Keratinocyte (primary cell): ENCODE data around the gene FOXF2. TPM values are rescaled to one million over a fixed set of nuclear protein-coding genes. Genes with fewer than 3 reads are reported as not detected.

Experiments used
- DNase-seq: peaks from one replicate; pipeline ENCODE4 v3.0.0-alpha.2; 2011; ENCODE audit warnings: low read depth, missing footprints, low spot score
- FAIRE-seq: peaks from 2 replicates; lab custom pipeline; 2011; peaks lifted over from hg19 to GRCh38; lab: Jason Lieb, UNC
- H2AFZ ChIP-seq: 2 replicates; pipeline ENCODE4 v1.6.0; 2012; ENCODE audit warnings: low read length, control low read depth, inconsistent platforms; ENCODE audit not compliant: control insufficient read depth
- H3K27ac ChIP-seq: 2 replicates; pipeline ENCODE4 v1.5.1; 2011; ENCODE audit warnings: low read length; ENCODE audit not compliant: control insufficient read depth, insufficient read depth
- H3K27me3 ChIP-seq: 3 replicates; pipeline ENCODE4 v1.6.0; 2011; ENCODE audit warnings: low read length; ENCODE audit not compliant: control insufficient read depth, insufficient read depth; ENCODE audit errors: extremely low read depth
- H3K36me3 ChIP-seq, 2 experiments: 2 replicates in 1 of 2; 3 replicates in 1 of 2; pipeline ENCODE4 v1.5.1; 2011; ENCODE audit warnings: low read length in 2 of 2, mild to moderate bottlenecking in 1 of 2; ENCODE audit not compliant: control insufficient read depth in 2 of 2, insufficient read depth in 2 of 2; ENCODE audit errors: extremely low read depth in 1 of 2
- H3K4me1 ChIP-seq: 3 replicates; pipeline ENCODE4 v1.5.1; 2011; ENCODE audit warnings: low read length; ENCODE audit not compliant: control insufficient read depth, insufficient read depth; ENCODE audit errors: extremely low read depth
- H3K4me2 ChIP-seq: 3 replicates; pipeline ENCODE4 v1.6.0; 2011; ENCODE audit warnings: low read depth, low read length; ENCODE audit not compliant: control insufficient read depth, insufficient read depth; ENCODE audit errors: extremely low read depth
- H3K4me3 ChIP-seq, 3 experiments: fragments of 200-600 bp in 1 of 3; sonication (generic) in 1 of 3; 2 replicates in 2 of 3; 3 replicates in 1 of 3; pipeline ENCODE4 v1.5.1; 2011 to 2016; ENCODE audit warnings: low read length in 3 of 3, mild to moderate bottlenecking in 3 of 3, control low read depth in 2 of 3, inconsistent platforms in 1 of 3, low read depth in 1 of 3, mixed read lengths in 1 of 3, mixed run types in 1 of 3, moderate library complexity in 1 of 3; ENCODE audit not compliant: control insufficient read depth in 2 of 3, insufficient read depth in 2 of 3; ENCODE audit errors: extremely low read depth in 1 of 3
- H3K79me2 ChIP-seq: 2 replicates; pipeline ENCODE4 v1.6.0; 2012; ENCODE audit warnings: low read length; ENCODE audit not compliant: control insufficient read depth, insufficient read depth
- H3K9ac ChIP-seq: 3 replicates; pipeline ENCODE4 v1.6.0; 2011; ENCODE audit warnings: low read length; ENCODE audit not compliant: control insufficient read depth, insufficient read depth; ENCODE audit errors: extremely low read depth
- H3K9me1 ChIP-seq: 3 replicates; pipeline ENCODE4 v1.6.0; 2011; ENCODE audit warnings: low read length; ENCODE audit not compliant: control insufficient read depth, insufficient read depth; ENCODE audit errors: extremely low read depth
- H3K9me3 ChIP-seq: 2 replicates; pipeline ENCODE4 v1.5.1; 2012; ENCODE audit warnings: low read depth, low read length; ENCODE audit not compliant: control insufficient read depth
- H4K20me1 ChIP-seq: 3 replicates; pipeline ENCODE4 v1.6.0; 2011; ENCODE audit warnings: low read length; ENCODE audit not compliant: control insufficient read depth, insufficient read depth; ENCODE audit errors: extremely low read depth
- CTCF ChIP-seq, 3 experiments: IDR thresholded peaks in 1 of 3; conservative IDR thresholded peaks in 1 of 3; optimal IDR thresholded peaks in 1 of 3; 2 replicates in 2 of 3; 3 replicates in 1 of 3; pipeline versions ENCODE3 to v1.5.1; 2011; ENCODE audit warnings: low read length in 3 of 3, mild to moderate bottlenecking in 3 of 3, moderate library complexity in 2 of 3, control low read depth in 1 of 3, inconsistent platforms in 1 of 3; ENCODE audit not compliant: insufficient read depth in 2 of 3; ENCODE audit errors: extremely low read depth in 1 of 3
- EZH2 ChIP-seq: IDR thresholded peaks from one replicate; pipeline ENCODE4 v1.6.1; 2012; ENCODE audit warnings: inconsistent platforms, mild to moderate bottlenecking, low read length, moderate library complexity
- dilution Hi-C: fragments of 300-500 bp; cut with MboI; formaldehyde crosslinking; loops from one replicate; pipeline ENCODE4 v1.7.0; 2020; ENCODE audit warnings: low sequenced_read_pairs; ENCODE audit not compliant: extremely low pct_ligation_motif_present
- polyA plus RNA-seq, 5 experiments: library from polyadenylated mRNA; depleted of rRNA in 3 of 5; stranded (reverse) in 3 of 5; stranded (forward) in 1 of 5; unstranded in 1 of 5; fragments of >200 nt; gene quantifications; 1 replicate in 1 of 5; 2 replicates in 3 of 5; 3 replicates in 1 of 5; pipeline versions ENCODE4 v1.2.1 to v1.2.3, GENCODE V29; 2011 to 2012; ENCODE audit warnings: missing spikeins in 2 of 5, low read depth in 1 of 5, low replicate concordance in 1 of 5

Gene FOXF2
- polyA plus RNA-seq, 1 donor (not counting 4 experiments of a cell fraction or from before 2014, with no cell fraction given): 0.34 TPM

- FAIRE-seq (no peak), DNase-seq (no peak)
- Histone ChIP-seq H3K4me2 (no peak overlapping the region), H3K27ac (no peak overlapping the region), H2AFZ (no peak overlapping the region), H3K27me3 (peaks cover 1% of the 10 kb centered on the region), H3K9me3 (no peaks in the 10 kb centered on the region), H3K9me1 (no peaks in the 10 kb centered on the region), H3K4me3 (no peak overlapping the region), H3K36me3 (no peaks in the 10 kb centered on the region), H3K4me1 (no peaks in the 10 kb centered on the region), H3K9ac (no peak overlapping the region), H3K79me2 (no peaks in the 10 kb centered on the region), H4K20me1 (no peaks in the 10 kb centered on the region)
- no peak for TF ChIP-seq CTCF (optimal IDR thresholded peaks at IDR 0.05 in 1 of 3, IDR thresholded peaks at IDR 0.05 in 1 of 3, conservative IDR thresholded peaks at IDR 0.05 in 1 of 3; ENCODE audit: extremely low read depth in 1 of 3, insufficient read depth in 2 of 3, low read length in 3 of 3)
- no peak for TF ChIP-seq EZH2
- dilution Hi-C loops: no loop called here
These were observed 29.3 kb downstream of the FOXF2 start for GRCh38 chr6:1418471-1419191.

- DNase-seq: no peak
- H3K9me1 ChIP-seq: no peaks in the 10 kb centered on the region
- no peak overlapping the region for H3K4me3 ChIP-seq
- TF ChIP-seq CTCF (optimal IDR thresholded peaks at IDR 0.05 in 1 of 3, IDR thresholded peaks at IDR 0.05 in 1 of 3, conservative IDR thresholded peaks at IDR 0.05 in 1 of 3; ENCODE audit: extremely low read depth in 1 of 3, insufficient read depth in 2 of 3, low read length in 3 of 3) (no peak), EZH2 (no peak)
- H3K9ac ChIP-seq: no peak overlapping the region
- H3K4me1 ChIP-seq: no peaks in the 10 kb centered on the region
- no peaks in the 10 kb centered on the region for H3K79me2 ChIP-seq
- no peak overlapping the region for H3K27ac ChIP-seq
- no peak for FAIRE-seq
- dilution Hi-C loops: no loop called here
- no peaks in the 10 kb centered on the region for H3K27me3 ChIP-seq
- no peak overlapping the region for H3K4me2 ChIP-seq
- H4K20me1 ChIP-seq: no peaks in the 10 kb centered on the region
- no peaks in the 10 kb centered on the region for H3K36me3 ChIP-seq
- H2AFZ ChIP-seq: no peak overlapping the region
- no peaks in the 10 kb centered on the region for H3K9me3 ChIP-seq
These were observed 31.0 kb downstream of the FOXF2 start for GRCh38 chr6:1420382-1420781.
